ENCODE data around the gene MYMX.
"Not testable (repeated sequence)": the region's sequence is repeated elsewhere in the genome, so short reads cannot be mapped to it uniquely, and the experiment has no call there.

The MYMX gene

GRCh38 chr6:44216677-44217331, at the start of gene MYMX:
Gene MYMX, plus strand, starts transcription at chr6:44216926. Its CDS starts 546 bp downstream, at chr6:44217472.
- no peak for DNase-seq

- DNase-seq, result no peak
Observed at GRCh38 chr6:44167567-44167966, 49.2 kb upstream of the MYMX start.

- no peak for DNase-seq
Observed at GRCh38 chr6:44169154-44169553, 47.6 kb upstream of the MYMX start.

- no peak for DNase-seq
Observed at GRCh38 chr6:44169886-44170570, 46.7 kb upstream of the MYMX start.

GRCh38 chr6:44171899-44172546, 44.7 kb upstream of the MYMX start:
- no peak for DNase-seq

GRCh38 chr6:44172731-44173500, 43.8 kb upstream of the MYMX start:
- peak; percentile 77 for DNase-seq

GRCh38 chr6:44176130-44176761, 40.5 kb upstream of the MYMX start:
- DNase-seq, result no peak

- peak; percentile 33 for DNase-seq
Observed at GRCh38 chr6:44176762-44177509, 39.8 kb upstream of the MYMX start.

GRCh38 chr6:44177691-44178423, 38.9 kb upstream of the MYMX start:
- DNase-seq, result no peak

GRCh38 chr6:44178424-44179071, 38.2 kb upstream of the MYMX start:
- no peak for DNase-seq

GRCh38 chr6:44179072-44179536, 37.6 kb upstream of the MYMX start:
- DNase-seq, result no peak

- DNase-seq, result no peak
Observed at GRCh38 chr6:44179648-44180047, 37.1 kb upstream of the MYMX start.

GRCh38 chr6:44180406-44180805, 36.3 kb upstream of the MYMX start:
- DNase-seq, result no peak

- DNase-seq, result no peak
Observed at GRCh38 chr6:44180886-44181285, 35.8 kb upstream of the MYMX start.

- not testable (repeated sequence) for DNase-seq
Observed at GRCh38 chr6:44181784-44182183, 34.9 kb upstream of the MYMX start.

- no peak for DNase-seq
Observed at GRCh38 chr6:44182911-44183390, 33.8 kb upstream of the MYMX start.

GRCh38 chr6:44183783-44184182, 32.9 kb upstream of the MYMX start:
- DNase-seq, result no peak

GRCh38 chr6:44185356-44185755, 31.4 kb upstream of the MYMX start:
- DNase-seq, result not testable (repeated sequence)

- no peak for DNase-seq
Observed at GRCh38 chr6:44185953-44186634, 30.6 kb upstream of the MYMX start.

GRCh38 chr6:44186635-44187025, 30.1 kb upstream of the MYMX start:
- DNase-seq, result no peak
